GM12878 (cell line): ENCODE results near the gene C4orf51. TPM values are rescaled to one million over a fixed set of nuclear protein-coding genes. Genes with fewer than 3 reads are reported as not detected.
"Not testable (repeated sequence)": the region's sequence is repeated elsewhere in the genome, so short reads cannot be mapped to it uniquely, and the experiment has no call there.

Experiments
- ATAC-seq: fragments of 200-7000 bp; cut with Tn5 transposase; 3 replicates; pipeline ENCODE4 v1.9.1; 2020; ENCODE audit warnings: mild to moderate bottlenecking, moderate library complexity
- BruUV-seq: library from RNA; stranded (reverse); fragments of 400-500 nt; replicated peaks from 2 replicates; lab custom pipeline; 2021; lab: Mats Ljungman, UMichigan
- CTCF ChIA-PET: fragments of 300-600 bp; sonication (Branson Sonifier 250); formaldehyde crosslinking; extraction: SDS; loops from one replicate; lab custom pipeline; 2021; ENCODE audit warnings: inconsistent platforms; lab: Yijun Ruan, JAX
- POLR2A ChIA-PET: fragments of 350-600 bp; formaldehyde crosslinking; extraction: SDS; loops from one replicate; lab custom pipeline; 2021; ENCODE audit warnings: inconsistent platforms; lab: Charles Lee
- RAD21 ChIA-PET: fragments of 300-600 bp; sonication (Branson Sonifier 250); formaldehyde crosslinking; loops from one replicate; lab custom pipeline; 2023; ENCODE audit warnings: antibody characterized with exemption; ENCODE audit not compliant: unreplicated experiment; lab: Charles Lee
- SMC1A ChIA-PET: fragments of 300-600 bp; sonication (Branson Sonifier 250); formaldehyde crosslinking; loops from one replicate; lab custom pipeline; 2023; ENCODE audit not compliant: unreplicated experiment, uncharacterized antibody; lab: Charles Lee
- DNase-seq: peaks from one replicate; pipeline ENCODE4 v3.0.0-alpha.2; 2011; ENCODE audit warnings: low read depth, low spot score
- FAIRE-seq: peaks from 3 replicates; lab custom pipeline; 2011; peaks lifted over from hg19 to GRCh38; lab: Jason Lieb, UNC
- H2AFZ ChIP-seq: 2 replicates; pipeline ENCODE4 v1.6.0; 2011; ENCODE audit warnings: low read depth, low read length, control low read depth; ENCODE audit not compliant: control insufficient read depth
- H3K27ac ChIP-seq: 2 replicates; pipeline ENCODE4 v1.5.1; 2011; ENCODE audit warnings: control low read depth; ENCODE audit not compliant: control insufficient read depth, insufficient read depth
- H3K27me3 ChIP-seq, 2 experiments: replicated peaks in 1 of 2; 2 replicates each; pipeline versions ENCODE4 v1.6.0 to v1.6.1; 2011; ENCODE audit warnings: low read length in 1 of 2; ENCODE audit not compliant: control insufficient read depth in 2 of 2, insufficient read depth in 2 of 2
- H3K36me3 ChIP-seq, 2 experiments: 2 replicates each; pipeline ENCODE4 v1.5.1; 2011; ENCODE audit warnings: low read length in 1 of 2; ENCODE audit not compliant: control insufficient read depth in 2 of 2, insufficient read depth in 2 of 2
- H3K4me1 ChIP-seq: 2 replicates; pipeline ENCODE4 v1.6.1; 2011; ENCODE audit warnings: mild to moderate bottlenecking, low read length, moderate library complexity, mixed read lengths; ENCODE audit not compliant: control insufficient read depth, insufficient read depth
- H3K4me2 ChIP-seq: 2 replicates; pipeline ENCODE4 v1.6.0; 2011; ENCODE audit warnings: control low read depth; ENCODE audit not compliant: control insufficient read depth, insufficient read depth
- H3K4me3 ChIP-seq: fragments of 200-600 bp; sonication (generic); 2 replicates; pipeline ENCODE4 v1.5.1; 2016
- H3K79me2 ChIP-seq: 2 replicates; pipeline ENCODE4 v1.6.0; 2011; ENCODE audit warnings: low read length; ENCODE audit not compliant: control insufficient read depth, insufficient read depth
- H3K9ac ChIP-seq: 2 replicates; pipeline ENCODE4 v1.8.0; 2011; ENCODE audit warnings: low read length, control low read depth, mixed read lengths; ENCODE audit not compliant: control insufficient read depth, insufficient read depth
- H3K9me3 ChIP-seq: replicated peaks from 3 replicates; pipeline ENCODE4 v1.5.1; 2011; ENCODE audit warnings: mild to moderate bottlenecking, low read length; ENCODE audit not compliant: control insufficient read depth, insufficient read depth
- H4K20me1 ChIP-seq: 2 replicates; pipeline ENCODE4 v1.6.0; 2011; ENCODE audit not compliant: control insufficient read depth, insufficient read depth
- IKZF1 ChIP-seq: fragments of 450-650 bp; conservative IDR thresholded peaks from 2 replicates; pipeline ENCODE4 v1.6.1; 2017; ENCODE audit warnings: antibody characterized with exemption, mild to moderate bottlenecking
- LARP7 ChIP-seq: fragments of 450-650 bp; IDR thresholded peaks from 2 replicates; pipeline ENCODE4 v1.6.1; 2017; ENCODE audit warnings: mild to moderate bottlenecking
- NBN ChIP-seq: fragments of 450-650 bp; IDR thresholded peaks from 2 replicates; pipeline ENCODE4 v1.6.1; 2016
- PAX8 ChIP-seq: fragments of 450-650 bp; IDR thresholded peaks from 2 replicates; pipeline ENCODE4 v1.6.1; 2017; ENCODE audit warnings: mild to moderate bottlenecking, moderate library complexity
- ZNF207 ChIP-seq: fragments of 450-650 bp; IDR thresholded peaks from 2 replicates; pipeline ENCODE4 v1.6.1; 2014; ENCODE audit warnings: antibody characterized with exemption, mild to moderate bottlenecking, borderline replicate concordance
- ZSCAN29 ChIP-seq: fragments of 450-650 bp; IDR thresholded peaks from 2 replicates; pipeline ENCODE4 v1.6.1; 2017; ENCODE audit warnings: mild to moderate bottlenecking, moderate library complexity
- WGBS: methylation state at CpG from one replicate; pipeline ENCODE4 v1.1.6; 2016; ENCODE audit warnings: low lambda C conversion rate; ENCODE audit not compliant: insufficient replicate concordance, insufficient coverage; ENCODE audit errors: missing lambda C conversion rate; 5-methylcytosine and 5-hydroxymethylcytosine counted together
- in situ Hi-C: fragments of 300-500 bp; cut with MboI; formaldehyde crosslinking; loops from 9 replicates; pipeline ENCODE4 v1.14.3; 2018; ENCODE audit warnings: mixed read lengths
- intact Hi-C: fragments of 100-400 bp; cut with micrococcal nuclease; formaldehyde crosslinking; loops from one replicate; pipeline ENCODE4 v1.14.2; 2022; ENCODE audit not compliant: unreplicated experiment
- polyA plus RNA-seq, 11 experiments: library from polyadenylated mRNA; depleted of rRNA in 4 of 11; unstranded in 6 of 11; stranded (reverse) in 5 of 11; fragments of >200 nt; fragmentation: Nextera tagmentation in 4 of 11; fragmentation: Illumina TruSeq in 1 of 11; extraction: Ambion mirVana in 4 of 11; extraction: Trizol in 1 of 11; gene quantifications; 1 replicate in 1 of 11; 2 replicates in 10 of 11; pipeline versions ENCODE4 v1.2.1 to v1.2.3, GENCODE V29; 2011 to 2016; ENCODE audit warnings: inconsistent platforms in 2 of 11, missing spikeins in 2 of 11, low read depth in 1 of 11
- total RNA-seq, 4 experiments: library from RNA; depleted of rRNA in 3 of 4; stranded (reverse); fragments of >200 nt in 3 of 4; fragmentation: Illumina TruSeq in 1 of 4; extraction: Trizol in 1 of 4; gene quantifications; 2 replicates each; pipeline versions ENCODE4 v1.2.1 to v1.2.3, GENCODE V29; 2013 to 2021
- TF ChIP-seq, protein P1 (sequence below): fragments of 450-650 bp; IDR thresholded peaks from 2 replicates; pipeline ENCODE4 v1.6.1; 2017; ENCODE audit warnings: low read depth, mild to moderate bottlenecking, moderate library complexity
- TF ChIP-seq, protein P2 (sequence below): fragments of 450-650 bp; IDR thresholded peaks from 2 replicates; pipeline ENCODE4 v1.6.1; 2016; ENCODE audit warnings: mild to moderate bottlenecking
- TF ChIP-seq, protein P3 (sequence below): fragments of 450-650 bp; formaldehyde crosslinking; IDR thresholded peaks from 2 replicates; pipeline ENCODE4 v1.4.0; 2020; ENCODE audit warnings: mild to moderate bottlenecking, moderate library complexity

C4orf51 gene
- total and polyA plus RNA-seq, 10 of the 15 experiments (the other 5 are each of a cell fraction or from before 2014, with no cell fraction given) = not detected

DNA sequence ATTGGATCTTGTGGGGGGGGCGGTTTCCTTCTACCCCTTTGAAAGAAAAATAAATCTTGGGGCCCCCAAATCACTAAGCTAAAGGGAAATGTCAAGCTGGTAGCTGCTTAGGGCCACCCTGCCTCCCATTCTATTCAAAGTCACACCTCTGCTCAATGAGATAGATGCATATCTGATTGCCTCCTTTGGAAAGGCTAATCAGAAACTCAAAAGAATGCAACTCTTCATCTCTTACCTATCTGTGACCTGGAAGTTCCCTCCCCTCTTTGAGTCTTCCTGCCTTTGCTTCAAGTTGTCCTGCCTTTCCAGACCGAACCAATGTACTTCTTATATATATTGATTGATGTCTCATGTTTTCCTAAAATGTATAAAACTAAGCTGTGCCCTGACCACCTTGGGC is 7.0 kb downstream of the C4orf51 start (continued):
- TF ChIP-seq, protein P1, sequence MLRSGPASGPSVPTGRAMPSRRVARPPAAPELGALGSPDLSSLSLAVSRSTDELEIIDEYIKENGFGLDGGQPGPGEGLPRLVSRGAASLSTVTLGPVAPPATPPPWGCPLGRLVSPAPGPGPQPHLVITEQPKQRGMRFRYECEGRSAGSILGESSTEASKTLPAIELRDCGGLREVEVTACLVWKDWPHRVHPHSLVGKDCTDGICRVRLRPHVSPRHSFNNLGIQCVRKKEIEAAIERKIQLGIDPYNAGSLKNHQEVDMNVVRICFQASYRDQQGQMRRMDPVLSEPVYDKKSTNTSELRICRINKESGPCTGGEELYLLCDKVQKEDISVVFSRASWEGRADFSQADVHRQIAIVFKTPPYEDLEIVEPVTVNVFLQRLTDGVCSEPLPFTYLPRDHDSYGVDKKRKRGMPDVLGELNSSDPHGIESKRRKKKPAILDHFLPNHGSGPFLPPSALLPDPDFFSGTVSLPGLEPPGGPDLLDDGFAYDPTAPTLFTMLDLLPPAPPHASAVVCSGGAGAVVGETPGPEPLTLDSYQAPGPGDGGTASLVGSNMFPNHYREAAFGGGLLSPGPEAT = no peak
- TF ChIP-seq PAX8 (no peak), NBN (no peak)
- TF ChIP-seq, protein P2, sequence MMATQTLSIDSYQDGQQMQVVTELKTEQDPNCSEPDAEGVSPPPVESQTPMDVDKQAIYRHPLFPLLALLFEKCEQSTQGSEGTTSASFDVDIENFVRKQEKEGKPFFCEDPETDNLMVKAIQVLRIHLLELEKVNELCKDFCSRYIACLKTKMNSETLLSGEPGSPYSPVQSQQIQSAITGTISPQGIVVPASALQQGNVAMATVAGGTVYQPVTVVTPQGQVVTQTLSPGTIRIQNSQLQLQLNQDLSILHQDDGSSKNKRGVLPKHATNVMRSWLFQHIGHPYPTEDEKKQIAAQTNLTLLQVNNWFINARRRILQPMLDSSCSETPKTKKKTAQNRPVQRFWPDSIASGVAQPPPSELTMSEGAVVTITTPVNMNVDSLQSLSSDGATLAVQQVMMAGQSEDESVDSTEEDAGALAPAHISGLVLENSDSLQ = no peak

DNA sequence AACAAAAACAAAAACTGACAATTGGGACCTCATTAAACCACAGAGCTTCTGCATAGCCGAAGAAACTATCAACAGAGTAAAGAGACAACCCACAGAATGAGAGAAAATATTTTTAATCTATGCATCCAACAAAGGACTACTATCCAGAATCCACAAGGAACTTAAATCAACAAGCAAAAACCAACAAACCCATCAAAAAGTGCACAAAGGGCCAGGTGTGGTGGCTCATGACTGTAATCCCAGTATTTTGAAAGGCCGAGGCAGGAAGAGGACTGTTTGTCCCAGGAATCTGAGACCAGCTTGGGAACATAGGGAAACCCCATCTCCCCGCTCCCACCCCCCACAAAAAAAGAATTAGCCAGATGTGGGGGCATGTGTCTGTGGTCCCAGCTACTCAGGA is 10.7 kb downstream of the C4orf51 start:
- FAIRE-seq (no peak), ATAC-seq (no peak), DNase-seq (no peak)
- SMC1A ChIA-PET = no interaction called here
- CTCF ChIA-PET = no interaction called here
- no peak overlapping the region for H2AFZ ChIP-seq
- H3K9me3 ChIP-seq = no peaks in the 10 kb centered on the region; the same call in 2 of the 3 replicates
- no peaks in the 10 kb centered on the region for H3K4me1 ChIP-seq
- RAD21 ChIA-PET = no interaction called here
- H3K27ac ChIP-seq = no peak overlapping the region
- POLR2A ChIA-PET = no interaction called here
- H3K4me3 ChIP-seq = no peak overlapping the region
- no TSS peak for BruUV-seq
- TF ChIP-seq ZSCAN29 (no peak), LARP7 (no peak), IKZF1 (no peak), ZNF207 (no peak)
- TF ChIP-seq, protein P3, sequence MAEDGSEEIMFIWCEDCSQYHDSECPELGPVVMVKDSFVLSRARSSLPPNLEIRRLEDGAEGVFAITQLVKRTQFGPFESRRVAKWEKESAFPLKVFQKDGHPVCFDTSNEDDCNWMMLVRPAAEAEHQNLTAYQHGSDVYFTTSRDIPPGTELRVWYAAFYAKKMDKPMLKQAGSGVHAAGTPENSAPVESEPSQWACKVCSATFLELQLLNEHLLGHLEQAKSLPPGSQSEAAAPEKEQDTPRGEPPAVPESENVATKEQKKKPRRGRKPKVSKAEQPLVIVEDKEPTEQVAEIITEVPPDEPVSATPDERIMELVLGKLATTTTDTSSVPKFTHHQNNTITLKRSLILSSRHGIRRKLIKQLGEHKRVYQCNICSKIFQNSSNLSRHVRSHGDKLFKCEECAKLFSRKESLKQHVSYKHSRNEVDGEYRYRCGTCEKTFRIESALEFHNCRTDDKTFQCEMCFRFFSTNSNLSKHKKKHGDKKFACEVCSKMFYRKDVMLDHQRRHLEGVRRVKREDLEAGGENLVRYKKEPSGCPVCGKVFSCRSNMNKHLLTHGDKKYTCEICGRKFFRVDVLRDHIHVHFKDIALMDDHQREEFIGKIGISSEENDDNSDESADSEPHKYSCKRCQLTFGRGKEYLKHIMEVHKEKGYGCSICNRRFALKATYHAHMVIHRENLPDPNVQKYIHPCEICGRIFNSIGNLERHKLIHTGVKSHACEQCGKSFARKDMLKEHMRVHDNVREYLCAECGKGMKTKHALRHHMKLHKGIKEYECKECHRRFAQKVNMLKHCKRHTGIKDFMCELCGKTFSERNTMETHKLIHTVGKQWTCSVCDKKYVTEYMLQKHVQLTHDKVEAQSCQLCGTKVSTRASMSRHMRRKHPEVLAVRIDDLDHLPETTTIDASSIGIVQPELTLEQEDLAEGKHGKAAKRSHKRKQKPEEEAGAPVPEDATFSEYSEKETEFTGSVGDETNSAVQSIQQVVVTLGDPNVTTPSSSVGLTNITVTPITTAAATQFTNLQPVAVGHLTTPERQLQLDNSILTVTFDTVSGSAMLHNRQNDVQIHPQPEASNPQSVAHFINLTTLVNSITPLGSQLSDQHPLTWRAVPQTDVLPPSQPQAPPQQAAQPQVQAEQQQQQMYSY (CRISPR knock-in tag) = no peak
- intact Hi-C loops = no loop called here
- 67% methylated on average over 3 of the region's 3 CpGs for WGBS
- no peaks in the 10 kb centered on the region for H3K27me3 ChIP-seq
- H3K79me2 ChIP-seq = no peaks in the 10 kb centered on the region
- no peaks in the 10 kb centered on the region for H4K20me1 ChIP-seq
- no peak overlapping the region for H3K9ac ChIP-seq
- H3K4me2 ChIP-seq = no peak overlapping the region
- in situ Hi-C loops = no loop called here
- no peaks in the 10 kb centered on the region for H3K36me3 ChIP-seq

DNA sequence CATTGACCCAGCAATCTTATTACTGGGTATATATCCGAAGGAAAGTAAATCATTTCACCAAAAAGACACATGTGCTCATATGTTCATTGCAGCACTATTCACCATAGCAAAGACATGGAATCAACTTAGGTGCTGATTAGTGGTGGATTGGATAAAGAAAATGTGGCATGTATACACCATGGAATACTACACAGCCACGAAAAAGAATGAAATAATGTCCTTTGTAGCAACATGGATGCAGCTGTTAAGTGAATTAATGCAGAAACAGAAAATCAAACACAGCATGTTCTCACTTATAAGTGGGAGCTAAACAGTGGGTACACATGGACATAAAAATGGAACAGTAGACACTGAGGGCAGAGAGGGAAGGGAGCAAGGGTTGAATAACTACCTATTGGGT is 11.5 kb downstream of the C4orf51 start:
- intact Hi-C loops, H3K9ac ChIP-seq, H3K4me3 ChIP-seq, H3K4me1 ChIP-seq, H4K20me1 ChIP-seq, H3K4me2 ChIP-seq, DNase-seq, H3K36me3 ChIP-seq, POLR2A ChIA-PET, H3K27me3 ChIP-seq, H3K27ac ChIP-seq, H2AFZ ChIP-seq, H3K9me3 ChIP-seq, RAD21 ChIA-PET, H3K79me2 ChIP-seq, BruUV-seq, FAIRE-seq, in situ Hi-C loops, CTCF ChIA-PET, ATAC-seq: not testable (repeated sequence)
- 47% methylated on average over 2 of the region's 2 CpGs for WGBS
- SMC1A ChIA-PET = interaction anchor here (0.6 to 0.7 kb wide), 2 partner anchors 58 to 116 kb away, joined by 3 to 4 read pairs; no protein-coding TSS in a partner anchor
